NCI-H2081 (cell line): ENCODE measurements around the gene CLEC16A.

Experiments
- DNase-seq, 2 experiments: peaks; one replicate each; lab custom pipeline; 2025; lab: John Stamatoyannopoulos, UW

CLEC16A gene

GRCh38 chr16:10992112-10992511, 47.7 kb downstream of the CLEC16A start:
- DNase-seq = no peak

DNA sequence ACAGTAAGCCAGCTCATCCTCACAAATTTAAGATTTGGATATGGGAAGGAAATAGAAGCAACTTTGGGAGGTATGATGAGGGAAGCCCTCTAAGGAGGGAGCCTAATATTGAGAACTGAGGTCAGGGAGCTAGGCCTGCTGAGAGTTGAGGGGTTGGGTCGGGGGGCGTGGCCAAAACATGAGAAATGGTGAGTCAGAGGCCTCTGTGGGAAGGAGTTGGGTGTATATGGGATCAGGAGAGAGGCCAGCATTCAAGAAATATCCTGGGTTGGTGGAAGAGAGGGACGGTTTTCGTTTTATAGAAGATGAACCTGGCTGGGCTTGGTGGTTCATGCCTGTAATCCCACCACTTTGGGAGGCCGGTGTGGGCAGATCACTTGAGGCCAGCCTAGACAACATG, 48.4 kb downstream of the CLEC16A start:
- DNase-seq = no peak

- DNase-seq = no peak
Observed at GRCh38 chr16:10993649-10994048, 49.3 kb downstream of the CLEC16A start.

DNA sequence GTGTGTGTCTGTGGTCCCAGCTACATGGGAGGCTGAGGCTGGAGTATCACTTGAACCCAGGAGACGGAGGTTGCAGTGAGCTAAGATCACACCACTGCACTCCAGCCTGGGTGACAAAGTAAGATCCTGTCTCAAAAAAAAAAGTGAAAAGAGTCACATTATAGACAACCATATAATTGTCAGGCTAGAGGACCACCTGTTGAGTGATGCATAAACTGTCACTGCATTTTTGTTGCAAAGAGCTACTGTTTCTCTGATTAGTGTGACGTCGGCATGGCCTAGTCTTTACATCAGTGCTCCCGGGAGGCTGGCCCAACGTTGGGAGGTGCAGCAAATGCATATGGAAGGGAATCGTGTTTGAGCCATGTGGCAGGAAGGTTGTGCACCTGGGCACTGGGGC, 50.2 kb downstream of the CLEC16A start:
- no peak for DNase-seq

GRCh38 chr16:10995565-10995964, 51.2 kb downstream of the CLEC16A start:
- no peak for DNase-seq

- no peak for DNase-seq
Observed at GRCh38 chr16:10997485-10997884, 53.1 kb downstream of the CLEC16A start.

- no peak for DNase-seq
Observed at GRCh38 chr16:10999300-10999699, 54.9 kb downstream of the CLEC16A start.

GRCh38 chr16:11001611-11002010, 57.2 kb downstream of the CLEC16A start:
- DNase-seq = no peak

GRCh38 chr16:11003141-11003540, 58.8 kb downstream of the CLEC16A start:
- DNase-seq = no peak

DNA sequence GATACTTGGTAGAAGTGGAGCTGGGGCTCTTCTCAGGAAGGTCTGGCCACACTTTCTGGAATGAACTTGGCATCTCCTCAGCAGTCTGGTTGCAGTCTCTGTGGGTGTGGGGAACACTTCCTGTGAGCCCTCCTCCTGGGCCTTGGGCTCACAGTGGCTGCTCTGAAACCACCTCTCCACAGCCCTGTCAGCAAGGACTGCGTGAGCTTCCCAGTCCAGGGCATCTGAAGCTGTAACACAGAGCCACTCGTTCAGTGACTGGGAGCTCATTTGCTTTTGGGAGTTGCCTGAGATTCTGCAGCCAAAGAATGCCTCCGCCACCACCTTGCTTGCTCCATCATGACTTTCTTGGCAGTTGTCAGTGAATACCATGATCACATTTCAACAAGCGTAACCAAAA, 60.0 kb downstream of the CLEC16A start:
- no peak for DNase-seq

DNA sequence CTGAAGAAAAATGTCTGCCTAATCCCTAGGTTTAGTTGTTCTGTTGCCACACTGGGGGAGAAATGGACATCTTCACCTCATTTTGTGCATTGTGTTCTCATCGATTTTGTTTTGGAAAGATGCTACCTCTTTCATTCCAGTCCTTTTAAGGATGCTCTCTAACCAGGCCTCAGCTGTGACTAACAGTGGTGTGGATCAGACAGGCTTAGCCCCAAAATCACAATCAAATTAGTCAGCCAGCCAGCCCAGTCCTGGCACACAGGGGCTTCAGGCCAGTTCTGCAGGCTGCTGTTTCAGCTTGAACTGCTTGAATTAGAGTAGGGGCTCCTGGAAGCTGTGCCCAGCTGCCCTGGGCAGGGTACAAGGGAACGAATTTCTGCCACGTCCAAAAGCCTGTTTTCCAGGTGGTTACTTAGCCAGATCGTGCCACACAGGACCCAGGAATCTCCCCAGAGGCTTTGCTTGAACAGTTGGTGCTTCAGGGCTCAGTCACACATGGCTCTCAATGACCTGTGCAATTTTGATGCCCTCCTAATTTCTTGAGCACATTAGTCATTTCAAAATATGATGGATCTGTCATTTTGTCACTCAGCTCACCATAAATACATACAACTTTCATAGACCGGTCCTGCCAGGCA, 60.7 kb downstream of the CLEC16A start:
- no peak for DNase-seq

DNA sequence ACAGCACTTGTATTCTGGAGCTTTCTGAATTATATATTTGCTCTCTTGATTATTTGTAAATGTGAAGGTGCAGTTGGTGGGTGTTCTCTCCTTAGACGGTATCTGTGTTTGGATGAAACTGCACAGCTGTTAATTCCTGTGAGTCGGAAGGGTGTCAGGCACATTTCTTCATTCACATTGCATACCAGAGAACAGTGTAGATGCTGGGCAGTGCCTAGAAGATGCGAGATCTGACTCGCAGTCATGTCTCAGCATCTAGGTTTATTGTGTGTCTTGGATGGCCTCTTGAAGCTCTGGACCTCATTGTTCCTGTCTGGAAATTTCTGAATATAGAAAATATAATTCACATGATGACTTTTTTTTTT, 61.2 kb downstream of the CLEC16A start:
- DNase-seq = no peak

- no peak for DNase-seq
Observed at GRCh38 chr16:11006656-11007055, 62.3 kb downstream of the CLEC16A start.

GRCh38 chr16:11007714-11008280, 63.4 kb downstream of the CLEC16A start:
- no peak for DNase-seq

- DNase-seq = no peak
Observed at GRCh38 chr16:11009027-11009755, 64.8 kb downstream of the CLEC16A start.

DNA sequence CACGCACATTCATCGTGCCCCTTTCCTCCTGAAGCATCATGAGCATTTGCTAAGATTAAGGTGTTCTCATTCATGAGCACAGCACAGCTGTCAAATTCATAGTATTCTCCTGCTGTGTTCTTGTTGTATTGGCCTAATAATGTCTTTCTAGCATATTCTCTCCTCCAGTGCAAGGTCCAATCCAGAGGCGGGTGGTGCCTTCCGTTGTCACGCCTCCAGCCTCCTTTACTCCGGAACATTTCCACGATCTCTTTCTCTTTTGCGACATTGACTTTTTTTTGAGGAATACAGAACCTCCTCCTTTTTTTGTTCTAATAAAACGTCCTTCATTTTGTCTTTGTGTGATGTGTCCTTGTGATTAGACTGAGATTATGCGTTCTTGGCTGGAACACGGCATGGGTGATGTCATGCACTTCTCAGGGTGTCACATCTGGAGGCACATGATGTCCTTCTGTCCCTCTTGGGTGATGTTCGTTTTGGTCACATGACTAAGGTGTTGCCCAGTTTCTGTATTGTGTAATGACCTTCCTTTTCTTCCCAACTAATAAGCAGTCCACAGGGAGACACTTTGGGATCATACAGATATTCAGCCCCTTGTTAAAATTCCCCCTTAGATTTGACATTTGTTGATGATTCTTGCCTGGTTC, 66.3 kb downstream of the CLEC16A start:
- no peak for DNase-seq

GRCh38 chr16:11011326-11011725, 67.0 kb downstream of the CLEC16A start:
- DNase-seq = no peak

DNA sequence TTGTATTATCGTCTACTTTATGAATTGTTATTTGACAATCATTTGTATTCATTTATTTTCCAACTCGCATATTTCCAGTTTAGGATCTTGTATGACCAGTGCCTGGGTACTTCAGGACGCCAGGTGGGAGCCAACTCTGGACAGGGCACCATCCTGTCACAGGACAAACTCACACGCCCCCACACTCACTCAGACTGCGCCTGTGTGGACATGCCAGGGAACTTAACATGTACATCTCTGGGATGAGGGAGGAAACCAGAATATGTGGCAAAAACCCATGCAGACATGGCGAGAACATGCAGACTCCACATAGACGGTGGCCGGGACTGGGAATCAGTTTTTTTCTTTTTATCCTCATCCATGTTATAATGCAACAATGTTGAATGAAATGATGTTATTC, 68.5 kb downstream of the CLEC16A start:
- no peak for DNase-seq

- no peak for DNase-seq
Observed at GRCh38 chr16:11014136-11014535, 69.8 kb downstream of the CLEC16A start.

DNA sequence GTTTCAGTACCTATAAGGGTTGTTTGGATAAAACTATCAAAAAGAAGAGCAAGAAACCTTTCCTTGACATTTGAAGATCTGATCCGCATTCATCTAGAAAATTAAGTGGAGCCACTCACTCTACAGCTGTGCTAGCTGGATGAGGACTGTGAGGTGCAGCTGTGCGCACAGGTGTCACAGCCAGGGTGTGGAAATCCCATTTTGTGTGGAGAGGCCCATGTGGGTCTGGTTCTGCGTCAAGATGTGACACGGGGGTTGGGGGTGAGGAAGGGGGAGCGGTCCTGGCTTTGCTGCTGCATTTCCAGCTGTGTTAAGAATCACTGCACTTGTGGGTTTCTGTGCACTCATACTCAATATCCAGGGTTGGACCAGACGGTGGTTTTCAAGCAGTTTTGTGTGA, 70.7 kb downstream of the CLEC16A start:
- no peak for DNase-seq

- no peak for DNase-seq
Observed at GRCh38 chr16:11015607-11016006, 71.2 kb downstream of the CLEC16A start.

DNA sequence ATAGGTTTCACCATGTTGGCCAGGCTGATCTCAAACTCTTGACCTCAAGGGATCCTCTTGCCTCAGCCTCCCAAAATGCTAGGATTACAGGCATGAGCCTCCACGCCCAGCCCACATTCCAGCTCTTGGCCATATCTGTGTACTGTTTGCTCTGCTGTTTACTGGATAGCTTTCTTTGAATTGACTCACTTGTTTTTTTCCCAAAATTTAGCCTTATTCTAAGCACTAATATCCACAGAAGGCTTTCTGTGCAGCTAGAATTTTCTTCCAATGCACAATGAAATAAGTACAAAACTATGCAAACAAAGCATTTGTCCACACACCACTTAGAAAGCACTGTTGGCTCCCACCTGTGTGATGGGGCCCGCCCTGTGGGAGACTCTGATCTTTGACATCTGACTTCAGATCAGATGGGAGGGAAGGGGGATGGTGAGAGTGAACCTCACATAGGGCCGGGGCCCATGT, 72.2 kb downstream of the CLEC16A start:
- DNase-seq = no peak

DNA sequence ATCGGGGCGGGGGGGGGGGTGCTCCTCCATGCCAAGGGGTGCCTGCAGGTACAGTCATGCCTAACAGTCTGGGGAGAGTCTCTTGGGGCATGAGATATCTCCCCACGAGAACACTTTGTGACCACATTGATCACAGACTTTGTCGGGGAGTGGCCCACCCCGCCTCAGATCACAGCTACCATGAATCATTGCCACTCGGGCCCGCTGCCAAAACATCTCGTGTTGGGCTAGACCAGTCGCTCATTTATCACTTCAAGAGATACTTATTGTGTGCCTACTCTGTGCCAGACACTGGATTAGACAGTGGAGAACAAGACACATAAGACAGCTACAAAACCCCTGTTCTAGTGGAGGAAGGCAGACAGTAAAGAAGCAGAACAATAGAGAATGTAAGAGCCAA, 72.6 kb downstream of the CLEC16A start:
- DNase-seq = peak in 1 of 2 experiments; percentile 11
